A549 (cell line): ENCODE measurements around the gene RPS6KA6. TPM values are rescaled to one million over a fixed set of nuclear protein-coding genes. Genes with fewer than 3 reads are reported as not detected.

Experiments used
- ATAC-seq, 2 experiments: fragments of 200-7000 bp in 1 of 2; fragments of >200 bp in 1 of 2; cut with Nextera tagmentation in 1 of 2; cut with Tn5 transposase in 1 of 2; 3 replicates each; pipeline versions ENCODE4 v1.8.0 to v1.9.1; 2018 to 2020; ENCODE audit warnings: mild to moderate bottlenecking in 1 of 2, moderate library complexity in 1 of 2
- CTCF ChIA-PET: fragments of 300-600 bp; sonication (Branson Sonifier 250); formaldehyde crosslinking; extraction: SDS; loops from one replicate; lab custom pipeline; 2021; ENCODE audit warnings: antibody characterized with exemption, inconsistent platforms; lab: Yijun Ruan, JAX
- POLR2A ChIA-PET: fragments of 350-600 bp; formaldehyde crosslinking; extraction: SDS; loops from one replicate; lab custom pipeline; 2021; ENCODE audit warnings: antibody characterized with exemption, inconsistent platforms; lab: Yijun Ruan, JAX
- DNase-seq, 2 experiments: peaks; one replicate each; pipeline versions ENCODE4 v3.0.0 to v3.0.0-alpha.2; 2011 to 2016; ENCODE audit warnings: low read depth in 1 of 2, low spot score in 1 of 2
- FAIRE-seq: peaks from 2 replicates; lab custom pipeline; 2011; peaks lifted over from hg19 to GRCh38; lab: Jason Lieb, UNC
- H3K27ac ChIP-seq, 2 experiments: fragments of >200 bp; sonication (Bioruptor Twin); formaldehyde crosslinking; 3 replicates each; pipeline ENCODE4 v1.5.1; 2016 to 2017
- H3K4me1 ChIP-seq: fragments of >200 bp; sonication (Bioruptor Twin); formaldehyde crosslinking; 3 replicates; pipeline ENCODE4 v1.6.1; 2016
- H3K4me2 ChIP-seq: fragments of >200 bp; sonication (Bioruptor Twin); formaldehyde crosslinking; 3 replicates; pipeline ENCODE4 v1.6.1; 2016
- H3K4me3 ChIP-seq: fragments of >200 bp; sonication (Bioruptor Twin); formaldehyde crosslinking; 3 replicates; pipeline ENCODE4 v1.5.1; 2016
- H3K9me3 ChIP-seq: fragments of >200 bp; sonication (Bioruptor Twin); formaldehyde crosslinking; 3 replicates; pipeline ENCODE4 v1.6.1; 2016
- ATOH8 ChIP-seq: fragments of 250-450 bp; sonication (Bioruptor Pico); IDR thresholded peaks from 2 replicates; pipeline ENCODE4 v1.5.0; 2020; ENCODE audit warnings: low read depth, mild to moderate bottlenecking, moderate library complexity
- BCL3 ChIP-seq: fragments of >200 bp; sonication (Bioruptor Twin); formaldehyde crosslinking; IDR thresholded peaks from 3 replicates; pipeline ENCODE4 v1.6.1; 2016
- CHD2 ChIP-seq: fragments of 150-350 bp; IDR thresholded peaks from 2 replicates; pipeline ENCODE4 v1.6.1; 2014; ENCODE audit warnings: low read length; ENCODE audit not compliant: partially characterized antibody
- EHMT2 ChIP-seq: fragments of 200-600 bp; sonication (generic); IDR thresholded peaks from 2 replicates; pipeline ENCODE4 v1.6.1; 2016; ENCODE audit warnings: antibody characterized with exemption, low read depth, mild to moderate bottlenecking, moderate library complexity
- ELK1 ChIP-seq: fragments of 150-350 bp; IDR thresholded peaks from 2 replicates; pipeline ENCODE4 v1.6.1; 2014; ENCODE audit warnings: low read depth, mild to moderate bottlenecking, low read length
- EP300 ChIP-seq, 2 experiments: fragments of >200 bp; sonication (Bioruptor Twin); formaldehyde crosslinking; IDR thresholded peaks; 2 replicates in 1 of 2; 3 replicates in 1 of 2; pipeline ENCODE4 v1.6.1; 2016 to 2017
- FOSB ChIP-seq: fragments of 250-450 bp; sonication (Bioruptor Pico); IDR thresholded peaks from 2 replicates; pipeline ENCODE4 v1.5.0; 2020; ENCODE audit warnings: mild to moderate bottlenecking, moderate library complexity
- FOSL2 ChIP-seq, 2 experiments: fragments of 450-650 bp in 1 of 2; fragments of >200 bp in 1 of 2; sonication (Bioruptor Twin) in 1 of 2; formaldehyde crosslinking; IDR thresholded peaks; 2 replicates each; pipeline versions ENCODE4 v1.5.0 to v1.6.1; 2016 to 2020; ENCODE audit warnings: mild to moderate bottlenecking in 1 of 2, moderate library complexity in 1 of 2
- GATA3 ChIP-seq: IDR thresholded peaks from 2 replicates; pipeline ENCODE4 v1.6.1; 2012; ENCODE audit warnings: borderline replicate concordance
- HMGXB4 ChIP-seq: fragments of 250-450 bp; sonication (Bioruptor Pico); IDR thresholded peaks from 2 replicates; pipeline ENCODE4 v1.5.0; 2021; ENCODE audit warnings: mild to moderate bottlenecking, moderate library complexity, borderline replicate concordance
- MAZ ChIP-seq: fragments of 150-350 bp; IDR thresholded peaks from 2 replicates; pipeline ENCODE4 v1.6.1; 2014; ENCODE audit warnings: antibody characterized with exemption, low read depth, low read length, borderline replicate concordance
- MYC ChIP-seq: IDR thresholded peaks from 2 replicates; pipeline ENCODE4 v1.6.1; 2012; ENCODE audit warnings: mild to moderate bottlenecking, inconsistent platforms, low read length, improper control_type of control experiment, borderline replicate concordance
- NFE2L2 ChIP-seq: fragments of 150-350 bp; conservative IDR thresholded peaks from 2 replicates; pipeline ENCODE4 v1.6.1; 2014; ENCODE audit warnings: low read length
- NPAS2 ChIP-seq: fragments of 250-450 bp; sonication (Bioruptor Pico); IDR thresholded peaks from 2 replicates; pipeline ENCODE4 v1.8.0; 2022; ENCODE audit warnings: mild to moderate bottlenecking, moderate library complexity, borderline replicate concordance
- PHF8 ChIP-seq: fragments of 200-600 bp; sonication (generic); IDR thresholded peaks from 2 replicates; pipeline ENCODE4 v1.6.1; 2016; ENCODE audit warnings: low read depth, mild to moderate bottlenecking, antibody characterized with exemption, moderate library complexity, borderline replicate concordance
- POLR2A ChIP-seq: IDR thresholded peaks from 2 replicates; pipeline ENCODE4 v1.6.1; 2012; ENCODE audit warnings: mild to moderate bottlenecking, low read length
- RAD21 ChIP-seq, 2 experiments: fragments of >200 bp in 1 of 2; sonication (Bioruptor Twin) in 1 of 2; formaldehyde crosslinking in 1 of 2; IDR thresholded peaks in 1 of 2; conservative IDR thresholded peaks in 1 of 2; 2 replicates in 1 of 2; 3 replicates in 1 of 2; pipeline ENCODE4 v1.6.1; 2012 to 2018; ENCODE audit warnings: inconsistent platforms in 1 of 2
- REST ChIP-seq: fragments of 200-600 bp; sonication (generic); IDR thresholded peaks from 2 replicates; pipeline ENCODE4 v1.6.1; 2016; ENCODE audit warnings: antibody characterized with exemption, mild to moderate bottlenecking, moderate library complexity
- TFCP2L1 ChIP-seq: fragments of 250-450 bp; sonication (Bioruptor Pico); IDR thresholded peaks from 2 replicates; pipeline ENCODE4 v1.5.0; 2021; ENCODE audit warnings: mild to moderate bottlenecking
- WGBS: methylation state at CpG from one replicate; pipeline ENCODE4 v1.1.6; 2017; ENCODE audit errors: missing lambda C conversion rate; 5-methylcytosine and 5-hydroxymethylcytosine counted together
- polyA plus RNA-seq, 4 experiments: library from polyadenylated mRNA; depleted of rRNA in 3 of 4; stranded (reverse); fragments of >200 nt; fragmentation: RNase III in 1 of 4; extraction: RNeasy Plus Mini Kit Qiagen cat#74134 plus additional on column Dnase treatment in 1 of 4; gene quantifications; 2 replicates in 3 of 4; 3 replicates in 1 of 4; pipeline ENCODE4 v1.2.3, GENCODE V29; 2011 to 2017

Gene RPS6KA6
- polyA plus RNA-seq, 2 of the 4 experiments (the other 2 are of a cell fraction), result 4.6 to 11.3 TPM

- ChIA-PET POLR2A (no interaction called here), CTCF (no interaction called here)
- FAIRE-seq, result peak; percentile 61
- Histone ChIP-seq H3K4me1 (no peaks in the 10 kb centered on the region), H3K27ac (no peak overlapping the region), H3K4me3 (no peak overlapping the region), H3K9me3 (no peaks in the 10 kb centered on the region), H3K4me2 (no peak overlapping the region)
- TF ChIP-seq NPAS2 (CRISPR knock-in tag) (no peak), GATA3 (no peak), NFE2L2 (no peak), RAD21 (conservative IDR thresholded peaks at IDR 0.05 in 1 of 2, IDR thresholded peaks at IDR 0.05 in 1 of 2) (no peak), PHF8 (no peak), ELK1 (no peak), ATOH8 (CRISPR knock-in tag) (no peak), EP300 (IDR thresholded peaks at IDR 0.05) (no peak), HMGXB4 (no peak), EHMT2 (no peak), MAZ (no peak), FOSB (CRISPR knock-in tag) (no peak), REST (no peak), CHD2 (no peak), MYC (no peak), TFCP2L1 (CRISPR knock-in tag) (no peak), BCL3 (no peak), FOSL2 (IDR thresholded peaks at IDR 0.05) (no peak), FOSL2 (CRISPR knock-in tag; IDR thresholded peaks at IDR 0.05) (no peak), POLR2A (no peak)
- DNase-seq, result no peak
- 82% methylated on average over 3 of the region's 4 CpGs for WGBS
- ATAC-seq, result no peak
Observed at GRCh38 chrX:84123585-84123984, 64.4 kb downstream of the RPS6KA6 start.
